Mononuclear cell (primary cell): ENCODE measurements around the gene GNAO1. TPM values are rescaled to one million over a fixed set of nuclear protein-coding genes. Genes with fewer than 3 reads are reported as not detected.

ENCODE experiments used
- H3K27me3 ChIP-seq: 2 replicates; pipeline ENCODE4 v1.6.0; 2011; ENCODE audit warnings: low read length, control low read depth; ENCODE audit not compliant: insufficient read depth
- H3K4me1 ChIP-seq: 2 replicates; pipeline ENCODE4 v1.5.1; 2011; ENCODE audit warnings: mild to moderate bottlenecking, low read length, control low read depth; ENCODE audit not compliant: insufficient read depth
- H3K4me3 ChIP-seq: 2 replicates; pipeline ENCODE4 v1.5.1; 2011; ENCODE audit warnings: mild to moderate bottlenecking, low read length, moderate library complexity
- H3K9me3 ChIP-seq: 2 replicates; pipeline ENCODE4 v1.5.1; 2011; ENCODE audit warnings: low read depth, mild to moderate bottlenecking, control low read depth, low read length
- total RNA-seq: library from RNA; depleted of rRNA; stranded (reverse); fragments of >200 nt; gene quantifications from one replicate; pipeline ENCODE4 v1.2.3, GENCODE V29; 2012

Gene GNAO1
- total RNA-seq, 1 donor, result 0.84 TPM

GRCh38 chr16:56262551-56263245, 71.4 kb downstream of the GNAO1 start:
- Histone ChIP-seq H3K9me3 (no peaks in the 10 kb centered on the region), H3K27me3 (no peaks in the 10 kb centered on the region), H3K4me1 (peaks cover 29% of the 10 kb centered on the region), H3K4me3 (no peak overlapping the region)

GRCh38 chr16:56263711-56264608, 72.7 kb downstream of the GNAO1 start:
- Histone ChIP-seq H3K9me3 (no peaks in the 10 kb centered on the region), H3K4me3 (no peak overlapping the region), H3K4me1 (peaks cover 29% of the 10 kb centered on the region), H3K27me3 (no peaks in the 10 kb centered on the region)

- H3K27me3 ChIP-seq, result no peaks in the 10 kb centered on the region
- H3K9me3 ChIP-seq, result no peaks in the 10 kb centered on the region
Observed at GRCh38 chr16:56264609-56264972, 73.3 kb downstream of the GNAO1 start.

GRCh38 chr16:56265184-56265583, 73.9 kb downstream of the GNAO1 start:
- Histone ChIP-seq H3K4me1 (peaks cover 29% of the 10 kb centered on the region), H3K4me3 (no peak overlapping the region), H3K27me3 (no peaks in the 10 kb centered on the region), H3K9me3 (no peaks in the 10 kb centered on the region)

More at GRCh38 chr16:56264609-56264972, 73.3 kb downstream of the GNAO1 start:
- H3K4me1 ChIP-seq, result peaks cover 29% of the 10 kb centered on the region
- H3K4me3 ChIP-seq, result no peak overlapping the region

- Histone ChIP-seq H3K9me3 (no peaks in the 10 kb centered on the region), H3K27me3 (no peaks in the 10 kb centered on the region), H3K4me3 (no peak overlapping the region), H3K4me1 (peaks cover 29% of the 10 kb centered on the region)
Observed at GRCh38 chr16:56265746-56266145, 74.5 kb downstream of the GNAO1 start.

GRCh38 chr16:56266641-56267607, 75.6 kb downstream of the GNAO1 start:
- H3K4me3 ChIP-seq, result no peak overlapping the region
- H3K4me1 ChIP-seq, result peaks cover 23% of the 10 kb centered on the region
- H3K27me3 ChIP-seq, result no peaks in the 10 kb centered on the region
- H3K9me3 ChIP-seq, result no peaks in the 10 kb centered on the region

GRCh38 chr16:56267888-56268287, 76.6 kb downstream of the GNAO1 start:
- peaks cover 22% of the 10 kb centered on the region for H3K4me1 ChIP-seq
- H3K4me3 ChIP-seq, result no peak overlapping the region
- H3K9me3 ChIP-seq, result no peaks in the 10 kb centered on the region
- H3K27me3 ChIP-seq, result no peaks in the 10 kb centered on the region

- peaks cover 13% of the 10 kb centered on the region for H3K4me1 ChIP-seq
- H3K27me3 ChIP-seq, result no peaks in the 10 kb centered on the region
- H3K4me3 ChIP-seq, result no peak overlapping the region
- H3K9me3 ChIP-seq, result no peaks in the 10 kb centered on the region
Observed at GRCh38 chr16:56268799-56269198, 77.5 kb downstream of the GNAO1 start.

- H3K9me3 ChIP-seq, result no peaks in the 10 kb centered on the region
- H3K4me1 ChIP-seq, result peaks cover 12% of the 10 kb centered on the region
Observed at GRCh38 chr16:56269281-56269680, 78.0 kb downstream of the GNAO1 start.

GRCh38 chr16:56269811-56270684, 78.8 kb downstream of the GNAO1 start:
- Histone ChIP-seq H3K27me3 (no peaks in the 10 kb centered on the region), H3K4me3 (no peak overlapping the region), H3K9me3 (no peaks in the 10 kb centered on the region), H3K4me1 (peaks cover 13% of the 10 kb centered on the region)

More at GRCh38 chr16:56269281-56269680, 78.0 kb downstream of the GNAO1 start:
- Histone ChIP-seq H3K4me3 (no peak overlapping the region), H3K27me3 (no peaks in the 10 kb centered on the region)

- Histone ChIP-seq H3K9me3 (no peaks in the 10 kb centered on the region), H3K4me3 (no peak overlapping the region), H3K4me1 (peaks cover 15% of the 10 kb centered on the region), H3K27me3 (no peaks in the 10 kb centered on the region)
Observed at GRCh38 chr16:56270828-56271227, 79.5 kb downstream of the GNAO1 start.

- Histone ChIP-seq H3K27me3 (no peaks in the 10 kb centered on the region), H3K4me3 (no peak overlapping the region), H3K9me3 (no peaks in the 10 kb centered on the region), H3K4me1 (peaks cover 15% of the 10 kb centered on the region)
Observed at GRCh38 chr16:56272583-56272894, 81.2 kb downstream of the GNAO1 start.

GRCh38 chr16:56273615-56274014, 82.3 kb downstream of the GNAO1 start:
- Histone ChIP-seq H3K4me3 (no peak overlapping the region), H3K4me1 (peaks cover 16% of the 10 kb centered on the region)

GRCh38 chr16:56274369-56274768, 83.1 kb downstream of the GNAO1 start:
- Histone ChIP-seq H3K4me3 (no peak overlapping the region), H3K9me3 (no peaks in the 10 kb centered on the region), H3K27me3 (no peaks in the 10 kb centered on the region), H3K4me1 (peaks cover 23% of the 10 kb centered on the region)

More at GRCh38 chr16:56273615-56274014, 82.3 kb downstream of the GNAO1 start:
- Histone ChIP-seq H3K9me3 (no peaks in the 10 kb centered on the region), H3K27me3 (no peaks in the 10 kb centered on the region)
